LNCaP clone FGC (cell line): Measurements from ENCODE around the gene AACS.

Source experiments
- DNase-seq: peaks from one replicate; pipeline ENCODE4 v3.0.0-alpha.2; 2011; ENCODE audit warnings: low read depth
- H3K4me3 ChIP-seq: 2 replicates; pipeline ENCODE4 v1.5.1; 2011; ENCODE audit warnings: mild to moderate bottlenecking, low read depth, low read length, control low read depth
- CTCF ChIP-seq: IDR thresholded peaks from 2 replicates; pipeline ENCODE4 v1.5.1; 2012; ENCODE audit warnings: mild to moderate bottlenecking; ENCODE audit not compliant: control insufficient read depth, insufficient read depth; ENCODE audit errors: extremely low read depth

The AACS gene

DNA sequence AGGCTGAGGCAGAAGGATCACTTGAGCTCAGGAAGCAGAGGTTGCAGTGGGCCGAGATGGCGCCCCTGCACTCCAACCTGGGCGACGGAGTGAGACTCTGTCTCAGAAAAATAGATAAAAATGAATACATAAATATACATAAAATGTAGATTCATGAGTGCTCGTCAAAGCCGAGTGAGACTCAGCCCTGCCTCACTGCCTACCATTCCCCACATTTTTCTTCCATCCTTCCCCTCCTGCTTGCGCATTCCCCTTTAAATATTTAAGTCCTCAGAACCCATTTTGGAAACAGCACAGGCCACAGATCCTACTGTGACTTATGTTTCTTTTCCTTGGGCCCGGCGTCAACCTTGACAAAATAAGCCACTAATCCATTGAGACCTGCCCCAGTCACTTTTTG lies 31.9 kb upstream of the AACS start:
- DNase-seq, result no peak
- H3K4me3 ChIP-seq, result no peak overlapping the region
- TF ChIP-seq CTCF, result no peak

DNA sequence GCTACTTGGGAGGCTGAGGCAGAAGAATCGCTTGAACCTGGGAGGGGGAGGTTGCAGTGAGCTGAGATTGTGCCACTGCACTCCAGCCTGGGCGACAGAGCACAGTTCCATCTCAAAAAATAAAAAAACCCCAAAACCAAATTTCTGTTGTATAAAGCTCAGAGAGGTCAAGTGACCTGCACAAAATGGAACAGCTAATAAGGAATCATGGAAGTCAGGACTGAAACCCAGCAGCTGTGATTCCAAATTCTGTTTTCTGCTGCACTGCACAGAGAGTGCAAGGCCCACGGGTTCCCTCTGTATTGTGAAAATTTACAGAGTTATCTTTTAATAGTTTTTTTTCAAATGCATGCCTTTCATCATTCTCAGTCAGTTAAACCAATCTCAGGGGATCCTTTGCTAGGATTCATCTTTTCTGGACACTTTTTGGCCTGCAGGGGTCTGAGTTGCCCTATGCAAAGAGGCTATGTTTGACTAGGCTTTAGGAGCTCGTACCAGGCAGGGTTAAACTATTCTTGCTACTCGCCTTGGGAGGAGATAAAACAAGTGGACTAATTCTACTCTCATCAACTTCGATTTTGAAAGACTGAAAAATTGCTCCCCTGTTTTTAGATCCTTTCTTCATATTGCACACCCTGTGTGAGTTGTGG lies 26.1 kb upstream of the AACS start:
- no peak overlapping the region for H3K4me3 ChIP-seq
- no peak for TF ChIP-seq CTCF
- no peak for DNase-seq

DNA sequence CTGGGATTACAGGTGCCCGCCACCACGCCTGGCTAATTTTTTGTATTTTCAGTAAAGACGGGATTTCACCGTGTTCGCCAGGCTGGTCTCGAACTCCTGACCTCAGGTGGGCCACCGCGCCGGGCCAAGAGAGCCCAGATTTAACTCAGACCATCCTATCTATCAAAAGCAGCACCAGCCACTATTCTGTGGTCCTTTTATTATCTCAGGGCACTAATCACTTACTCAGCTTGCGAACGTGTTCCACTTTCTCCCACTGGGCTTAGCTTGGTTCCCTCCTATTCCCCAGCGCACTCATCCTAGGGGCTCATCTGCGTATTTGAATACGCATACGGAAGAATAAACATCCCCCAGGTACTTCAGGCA lies 16.2 kb upstream of the AACS start:
- H3K4me3 ChIP-seq, result no peak overlapping the region
- no peak for DNase-seq
- no peak for TF ChIP-seq CTCF

- H3K4me3 ChIP-seq, result no peak overlapping the region
- no peak for TF ChIP-seq CTCF
- DNase-seq, result no peak
Measured at GRCh38 chr12:125050446-125050845, 14.8 kb upstream of the AACS start.

DNA sequence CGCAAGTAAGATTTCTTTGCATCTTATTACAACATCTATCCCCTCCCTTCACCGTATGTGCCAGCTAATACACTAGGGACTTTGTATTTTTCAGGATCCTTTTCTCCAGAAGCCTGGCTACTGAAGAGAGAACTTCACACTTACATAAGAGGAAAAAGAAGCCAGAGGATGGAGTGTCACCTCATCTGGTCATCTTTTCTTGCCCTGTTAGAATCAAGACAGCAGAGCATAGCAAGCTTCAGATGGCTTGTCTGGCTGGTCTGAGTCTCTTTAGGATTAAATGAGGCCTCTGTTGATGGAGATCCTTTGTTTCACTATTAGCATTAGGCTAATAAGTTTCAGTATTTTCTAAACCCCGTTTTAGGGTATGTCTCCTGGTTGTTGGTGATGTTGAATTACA lies 14.4 kb upstream of the AACS start:
- DNase-seq, result no peak
- TF ChIP-seq CTCF, result no peak
- H3K4me3 ChIP-seq, result no peak overlapping the region

DNA sequence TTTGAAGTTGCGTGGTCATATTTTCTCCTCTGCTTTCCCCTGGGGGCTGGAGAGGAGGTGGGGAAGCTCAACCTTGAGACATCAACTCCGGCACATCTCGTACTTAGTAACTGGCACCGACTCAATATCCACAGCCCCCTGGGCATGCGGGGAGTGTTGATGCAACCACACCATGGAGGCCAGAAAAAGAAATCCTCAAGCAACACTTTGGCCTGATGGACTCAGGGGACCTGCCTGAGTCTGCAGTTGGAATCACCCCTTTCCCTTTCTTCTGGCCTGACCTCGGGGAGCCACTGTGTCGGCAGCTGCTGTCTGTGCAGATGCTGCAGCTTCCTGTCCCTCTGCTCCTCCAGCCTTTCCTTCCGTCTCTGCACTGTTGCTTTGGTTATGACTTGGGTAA lies 11.4 kb upstream of the AACS start:
- no peak for DNase-seq
- TF ChIP-seq CTCF, result no peak

DNA sequence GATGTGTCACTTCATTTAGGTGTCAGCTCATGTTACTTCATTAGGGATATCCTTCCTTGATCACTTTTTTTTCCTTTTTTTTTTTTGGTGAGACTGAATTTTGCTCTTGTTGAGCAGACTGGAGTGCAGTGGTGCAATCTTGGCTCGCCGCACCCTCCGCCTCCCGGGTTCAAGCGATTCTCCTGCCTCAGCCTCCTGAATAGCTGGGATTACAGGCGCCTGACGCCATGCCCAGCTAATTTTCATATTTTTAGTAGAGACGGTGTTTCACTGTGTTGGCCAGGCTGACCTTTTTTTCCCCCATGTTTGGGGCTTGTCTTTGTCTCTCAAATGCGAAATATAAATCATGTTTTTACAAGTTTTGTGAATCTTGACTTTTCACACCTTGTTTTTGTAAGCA lies 9.6 kb upstream of the AACS start:
- no peak overlapping the region for H3K4me3 ChIP-seq
- DNase-seq, result no peak
- TF ChIP-seq CTCF, result no peak

More for the DNA sequence above, 11.4 kb upstream of the AACS start:
- no peak overlapping the region for H3K4me3 ChIP-seq
